OCI-LY3 (cell line): ENCODE measurements around the gene BMAL1.

Experiments
- CTCF ChIP-seq: fragments of 200-600, 300-600 bp; sonication (generic); IDR thresholded peaks from 2 replicates; pipeline ENCODE4 v1.5.1; 2014; ENCODE audit warnings: antibody characterized with exemption, low read length, low read depth
- EZH2phosphoT487 ChIP-seq: fragments of 200-600 bp; shearing (Covaris generic); IDR thresholded peaks from 2 replicates; pipeline ENCODE4 v1.6.1; 2018; ENCODE audit warnings: antibody characterized with exemption, mixed run types, low read depth

GRCh38 chr11:13364388-13364787 lies 86.8 kb downstream of the BMAL1 start:
- TF ChIP-seq CTCF (no peak), EZH2phosphoT487 (no peak)
